Kidney (tissue), 14 donors: ENCODE data around the gene CRMP1. TPM values are rescaled to one million over a fixed set of nuclear protein-coding genes. Genes with fewer than 3 reads are reported as not detected.
A peak's percentile ranks its signal among the peaks of the same experiment; 100 is the strongest.

Experiments
- DNase-seq, 5 donors: peaks; one replicate each; pipeline ENCODE4 v3.0.0-alpha.2; 2013 to 2020
- FAIRE-seq: peaks from 2 replicates; lab custom pipeline; 2012; peaks lifted over from hg19 to GRCh38; lab: Jason Lieb, UNC
- H3K27ac ChIP-seq, 2 donors: one replicate each; pipeline ENCODE4 v1.7.0; 2013; ENCODE audit warnings: low read depth in 2 of 2, low read length in 2 of 2, inconsistent platforms in 1 of 2
- H3K27me3 ChIP-seq: one replicate; pipeline ENCODE4 v1.7.1; 2013; ENCODE audit warnings: low read length, inconsistent platforms; ENCODE audit not compliant: control insufficient read depth, insufficient read depth
- H3K36me3 ChIP-seq, 3 donors: one replicate each; pipeline versions ENCODE4 v1.7.0 to v1.7.1; 2013; ENCODE audit warnings: low read length in 3 of 3, control low read depth in 1 of 3, inconsistent platforms in 1 of 3; ENCODE audit not compliant: insufficient read depth in 3 of 3, control insufficient read depth in 2 of 3
- H3K4me1 ChIP-seq, 3 donors: one replicate each; pipeline versions ENCODE4 v1.7.0 to v1.7.1; 2013; ENCODE audit warnings: low read length in 3 of 3, inconsistent platforms in 1 of 3, low read depth in 1 of 3; ENCODE audit not compliant: control insufficient read depth in 2 of 3, insufficient read depth in 2 of 3
- H3K4me3 ChIP-seq, 3 donors: one replicate each; pipeline versions ENCODE4 v1.7.0 to v1.8.1; 2013; ENCODE audit warnings: low read length in 3 of 3, control low read depth in 1 of 3, inconsistent platforms in 1 of 3
- H3K9ac ChIP-seq, 3 donors: one replicate each; pipeline versions ENCODE4 v1.7.0 to v1.7.1; 2013; ENCODE audit warnings: low read length in 3 of 3, control low read depth in 1 of 3, inconsistent platforms in 1 of 3
- H3K9me3 ChIP-seq, 3 donors: one replicate each; pipeline versions ENCODE4 v1.7.0 to v1.7.1; 2013; ENCODE audit warnings: low read length in 3 of 3, control low read depth in 1 of 3, inconsistent platforms in 1 of 3; ENCODE audit not compliant: control insufficient read depth in 2 of 3, insufficient read depth in 1 of 3
- CTCF ChIP-seq: IDR thresholded peaks from 3 replicates; pipeline ENCODE4 v1.5.1; 2012; ENCODE audit warnings: mild to moderate bottlenecking, moderate library complexity, borderline replicate concordance; ENCODE audit not compliant: insufficient read depth; ENCODE audit errors: extremely low read depth
- intact Hi-C: fragments of 100-400 bp; cut with DNase I; formaldehyde crosslinking; loops from one replicate; pipeline ENCODE4 v1.11.1; 2022
- polyA plus RNA-seq: library from polyadenylated mRNA; stranded (reverse); fragments of 350-450 nt; fragmentation: Illumina TruSeq; extraction: RNeasy Lipid Tissue Mini Kit (QIAGEN cat#74804); gene quantifications from one replicate; pipeline ENCODE4 v1.2.3, GENCODE V29; 2014; ENCODE audit warnings: low read depth, low replicate concordance; ENCODE audit not compliant: insufficient read depth
- total RNA-seq: library from RNA; stranded (reverse); fragmentation: NEBNext Ultra II Directional; extraction: Animal tissue kit (Norgen Biotek cat#: 25700); gene quantifications from one replicate; pipeline ENCODE4 v1.2.1, GENCODE V29; 2021
- donor health status: control.
- donor health status: control.
- donor health status: control.
- donor health status: control.
- donor health status: control.
- donor health status: DM: yes; HTN: yes; CAD: no.
- donor health status: Normal renal cell carcinoma (clear cell type).

The CRMP1 gene
- total and polyA plus RNA-seq, 2 donors from 2014 or later, result 0.26 to 0.66 TPM

- Histone ChIP-seq H3K4me1 (no peaks in the 10 kb centered on the region), H3K27ac (no peak overlapping the region), H3K9ac (no peak overlapping the region), H3K27me3 (no peaks in the 10 kb centered on the region), H3K9me3 (no peaks in the 10 kb centered on the region), H3K36me3 (no peaks in the 10 kb centered on the region), H3K4me3 (no peak overlapping the region)
- no peak for DNase-seq
- TF ChIP-seq CTCF, result no peak
- intact Hi-C loops, result no loop called here
- FAIRE-seq, result no peak
Measured at GRCh38 chr4:5933996-5934831, 41.3 kb upstream of the CRMP1 start.

GRCh38 chr4:5933116-5933515, 40.2 kb upstream of the CRMP1 start:
- no peaks in the 10 kb centered on the region for H3K9me3 ChIP-seq
- no peak for TF ChIP-seq CTCF
- no peaks in the 10 kb centered on the region for H3K36me3 ChIP-seq
- H3K4me3 ChIP-seq, result no peak overlapping the region
- DNase-seq, result no peak
- H3K4me1 ChIP-seq, result no peaks in the 10 kb centered on the region
- no peaks in the 10 kb centered on the region for H3K27me3 ChIP-seq
- intact Hi-C loops, result no loop called here
- no peak for FAIRE-seq
- H3K27ac ChIP-seq, result no peak overlapping the region
- H3K9ac ChIP-seq, result no peak overlapping the region

GRCh38 chr4:5932035-5932568, 39.2 kb upstream of the CRMP1 start:
- Histone ChIP-seq H3K27me3 (no peaks in the 10 kb centered on the region), H3K4me1 (no peaks in the 10 kb centered on the region), H3K36me3 (no peaks in the 10 kb centered on the region), H3K9ac (no peak overlapping the region), H3K27ac (no peak overlapping the region), H3K4me3 (no peak overlapping the region), H3K9me3 (no peaks in the 10 kb centered on the region)
- DNase-seq (peak in 2 of 5 donors; percentile 26 to 54), FAIRE-seq (no peak)
- intact Hi-C loops, result no loop called here
- TF ChIP-seq CTCF, result no peak
